Measurements from ENCODE around the gene RTN4RL1.

The RTN4RL1 gene

DNA sequence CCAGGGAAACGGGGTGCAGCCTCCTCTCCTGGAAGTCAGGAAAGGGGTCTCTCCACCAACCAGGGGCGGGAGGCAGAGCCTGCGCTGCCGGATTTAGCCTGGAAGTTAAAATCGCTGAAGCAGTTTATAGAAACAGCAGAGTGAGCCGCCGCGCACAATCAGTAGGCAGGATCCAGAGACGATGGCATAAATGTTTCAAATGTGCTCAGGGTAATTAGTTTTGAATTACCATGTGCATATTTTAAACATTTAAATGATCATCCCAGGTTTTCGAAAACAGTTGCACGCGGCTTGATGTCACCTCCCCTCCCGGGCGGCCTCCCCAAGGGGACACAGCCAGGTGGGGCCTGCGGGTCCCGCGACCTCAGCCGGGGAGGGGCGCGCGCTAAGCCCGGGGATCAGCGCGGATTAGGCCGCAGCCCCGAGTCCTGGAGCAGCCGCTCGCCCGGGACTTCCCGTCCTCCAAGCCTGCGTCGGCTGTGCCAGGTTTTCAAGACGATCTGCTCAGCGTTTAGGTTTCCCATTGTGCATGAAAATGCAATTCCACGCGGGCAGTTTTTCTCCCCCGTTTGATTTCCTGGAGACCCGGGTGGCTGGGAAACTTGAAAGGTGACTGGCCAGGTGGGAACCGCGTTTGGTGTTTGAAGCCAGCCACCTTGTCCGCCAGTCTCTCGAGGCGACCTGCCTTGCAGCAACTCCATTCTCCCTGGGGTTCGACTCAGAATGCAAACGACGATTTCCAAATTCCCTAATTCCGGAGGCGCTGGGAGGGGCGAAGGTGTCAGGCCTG lies 117.0 kb downstream of the RTN4RL1 start:
- Histone ChIP-seq H3K9me3 (ENCODE audit: control insufficient read depth, insufficient read depth, low read length) (no peaks in the 10 kb centered on the region), H3K9ac (ENCODE audit: low read depth, low read length) (no peak overlapping the region), H3K27me3 (ENCODE audit: control insufficient read depth, insufficient read depth, low read length) (peaks cover 94% of the 10 kb centered on the region), H3K27ac (ENCODE audit: low read depth, low read length) (no peak overlapping the region), H3K4me3 (ENCODE audit: low read depth, low read length) (peak overlapping the region; percentile 48; the same call in 1 of the 2 replicates), H3K36me3 (ENCODE audit: control insufficient read depth, insufficient read depth, low read length) (no peaks in the 10 kb centered on the region), H3K4me1 (ENCODE audit: control insufficient read depth, insufficient read depth, low read length) (peaks cover 4% of the 10 kb centered on the region; the same call in 1 of the 2 replicates)

DNA sequence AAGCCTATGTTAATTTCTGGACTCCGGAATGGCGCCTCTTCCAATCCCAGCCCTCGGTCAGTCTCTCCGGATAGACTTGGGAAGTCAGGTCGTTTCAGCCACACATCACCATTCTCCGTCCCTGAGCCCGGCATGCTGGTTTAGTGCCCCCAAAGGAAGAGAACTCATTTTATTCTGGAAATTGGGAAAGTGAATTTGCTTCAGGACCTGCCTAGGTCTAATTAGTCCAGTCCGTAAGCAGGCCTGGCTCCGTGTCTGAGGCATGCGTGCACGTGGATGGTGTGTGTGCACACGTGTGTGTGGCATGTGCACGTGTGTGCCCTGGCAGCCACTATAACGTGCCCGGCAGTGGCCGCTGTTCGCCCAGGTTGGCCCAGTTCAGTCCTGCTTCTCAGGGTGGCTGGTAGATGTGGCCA lies 117.9 kb downstream of the RTN4RL1 start:
- Histone ChIP-seq H3K4me1 (ENCODE audit: control insufficient read depth, insufficient read depth, low read length) (peaks cover 4% of the 10 kb centered on the region; the same call in 1 of the 2 replicates), H3K27me3 (ENCODE audit: control insufficient read depth, insufficient read depth, low read length) (peaks cover 88% of the 10 kb centered on the region), H3K9ac (ENCODE audit: low read depth, low read length) (no peak overlapping the region), H3K36me3 (ENCODE audit: control insufficient read depth, insufficient read depth, low read length) (no peaks in the 10 kb centered on the region), H3K9me3 (ENCODE audit: control insufficient read depth, insufficient read depth, low read length) (no peaks in the 10 kb centered on the region), H3K27ac (ENCODE audit: low read depth, low read length) (no peak overlapping the region), H3K4me3 (ENCODE audit: low read depth, low read length) (no peak overlapping the region)

DNA sequence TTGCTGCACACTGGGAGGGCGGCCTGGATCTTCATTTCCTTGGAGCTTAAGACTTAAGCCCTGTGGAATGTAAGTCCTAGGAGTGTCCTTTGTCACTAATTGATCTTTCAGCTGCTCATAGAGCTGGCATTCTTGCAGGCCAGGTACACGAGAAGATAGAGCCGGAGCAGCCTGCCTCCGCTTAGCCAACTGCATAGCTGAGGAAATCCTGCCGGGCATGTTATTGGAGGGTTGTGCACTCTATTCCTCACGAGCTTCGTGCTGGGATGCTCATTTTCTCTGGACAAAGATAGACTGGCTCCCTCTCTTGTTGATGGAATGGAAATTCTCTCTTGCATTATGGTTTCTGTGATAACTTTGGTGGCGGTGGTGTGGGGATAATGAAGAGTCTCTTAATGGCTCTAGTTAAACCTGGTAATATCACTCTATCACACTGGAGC lies 118.5 kb downstream of the RTN4RL1 start:
- Histone ChIP-seq H3K27ac (ENCODE audit: low read depth, low read length) (no peak overlapping the region), H3K4me3 (ENCODE audit: low read depth, low read length) (no peak overlapping the region), H3K27me3 (ENCODE audit: control insufficient read depth, insufficient read depth, low read length) (peaks cover 85% of the 10 kb centered on the region), H3K4me1 (ENCODE audit: control insufficient read depth, insufficient read depth, low read length) (peaks cover 4% of the 10 kb centered on the region; the same call in 1 of the 2 replicates), H3K36me3 (ENCODE audit: control insufficient read depth, insufficient read depth, low read length) (no peaks in the 10 kb centered on the region), H3K9me3 (ENCODE audit: control insufficient read depth, insufficient read depth, low read length) (no peaks in the 10 kb centered on the region), H3K9ac (ENCODE audit: low read depth, low read length) (no peak overlapping the region)

DNA sequence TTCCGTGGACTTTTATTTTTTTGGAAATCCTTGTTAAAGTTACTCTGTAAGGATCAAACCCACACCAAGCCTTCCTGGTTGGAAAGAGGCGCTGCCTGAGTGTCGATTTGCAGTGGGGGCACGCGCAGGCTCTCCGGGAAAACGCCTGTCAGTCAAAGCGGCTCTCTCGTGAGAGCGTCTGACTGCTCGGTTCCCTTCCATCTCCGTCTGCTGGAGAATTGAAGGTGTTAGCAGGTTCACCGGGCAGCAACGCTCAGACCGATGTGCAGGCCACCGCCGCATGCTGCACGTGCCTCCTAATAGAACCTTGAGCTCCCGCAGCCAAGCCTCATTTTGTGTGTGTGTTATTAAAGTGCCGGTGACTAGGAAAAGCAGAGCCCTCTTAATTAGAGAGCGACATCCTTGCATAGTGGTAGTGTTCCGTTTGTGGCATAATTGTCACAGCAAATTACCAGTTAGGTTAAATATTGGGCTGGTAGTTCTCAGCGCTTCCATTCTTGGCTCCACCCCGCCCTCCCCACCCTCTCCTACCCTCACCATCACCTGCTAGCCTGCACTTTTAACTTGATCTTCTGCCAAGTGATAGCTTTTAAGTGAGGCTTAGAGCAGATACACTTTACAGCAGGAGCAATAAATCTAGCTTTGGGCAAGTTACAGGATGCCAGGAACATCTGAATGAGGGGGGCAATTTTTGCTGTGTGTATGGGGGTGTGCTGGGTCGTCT lies 119.8 kb downstream of the RTN4RL1 start:
- peaks cover 72% of the 10 kb centered on the region for H3K27me3 ChIP-seq (ENCODE audit: control insufficient read depth, insufficient read depth, low read length)
- H3K36me3 ChIP-seq (ENCODE audit: control insufficient read depth, insufficient read depth, low read length), result no peaks in the 10 kb centered on the region
- H3K9ac ChIP-seq (ENCODE audit: low read depth, low read length), result no peak overlapping the region
- no peak overlapping the region for H3K27ac ChIP-seq (ENCODE audit: low read depth, low read length)
- peaks cover 4% of the 10 kb centered on the region; the same call in 1 of the 2 replicates for H3K4me1 ChIP-seq (ENCODE audit: control insufficient read depth, insufficient read depth, low read length)
- no peaks in the 10 kb centered on the region for H3K9me3 ChIP-seq (ENCODE audit: control insufficient read depth, insufficient read depth, low read length)
- no peak overlapping the region for H3K4me3 ChIP-seq (ENCODE audit: low read depth, low read length)

DNA sequence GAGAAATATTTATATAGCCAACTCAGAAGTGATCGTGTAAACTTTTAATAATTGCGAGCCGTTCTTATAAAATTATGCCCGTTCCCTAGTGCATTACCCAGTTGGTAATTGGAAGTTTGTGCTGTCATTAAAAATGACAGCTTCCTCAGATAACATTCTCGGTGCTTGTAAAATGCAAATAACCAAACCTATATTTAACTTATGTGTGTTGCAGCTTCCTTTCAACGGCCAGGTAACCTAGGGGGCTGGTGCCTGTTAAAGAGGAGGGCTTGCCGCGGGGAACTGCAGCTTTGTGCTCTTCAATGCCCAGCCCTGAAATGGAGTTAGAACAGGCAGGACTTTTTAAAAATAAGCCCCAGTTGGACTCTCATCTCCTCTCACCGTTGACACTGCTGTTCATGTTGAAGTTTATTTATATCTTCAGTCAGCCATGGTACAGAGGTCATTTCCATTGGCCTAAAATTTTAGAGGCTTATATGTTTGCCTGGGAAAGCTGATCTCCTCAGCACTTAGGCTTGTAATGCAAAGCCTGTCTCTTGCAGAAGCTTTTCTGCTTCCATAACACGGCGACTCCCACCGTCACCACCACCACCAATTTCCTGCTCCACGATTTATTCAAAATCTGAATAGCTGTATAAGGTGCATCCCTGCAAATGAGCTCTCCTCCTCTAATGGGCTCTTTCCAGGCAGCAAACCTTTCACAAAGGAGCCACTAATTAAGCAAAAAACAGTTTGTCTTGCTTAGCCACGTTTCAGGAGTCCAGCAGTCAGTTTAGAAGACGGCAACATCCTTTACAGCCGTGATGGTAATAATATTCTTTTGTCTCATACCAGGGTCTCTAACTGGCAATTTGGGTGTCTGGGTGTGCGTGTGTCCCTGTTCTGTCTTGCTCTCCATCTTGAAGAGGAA lies 120.6 kb downstream of the RTN4RL1 start:
- Histone ChIP-seq H3K27ac (ENCODE audit: low read depth, low read length) (no peak overlapping the region), H3K9ac (ENCODE audit: low read depth, low read length) (no peak overlapping the region), H3K4me1 (ENCODE audit: control insufficient read depth, insufficient read depth, low read length) (peaks cover 4% of the 10 kb centered on the region; the same call in 1 of the 2 replicates), H3K27me3 (ENCODE audit: control insufficient read depth, insufficient read depth, low read length) (peaks cover 64% of the 10 kb centered on the region), H3K36me3 (ENCODE audit: control insufficient read depth, insufficient read depth, low read length) (no peaks in the 10 kb centered on the region), H3K9me3 (ENCODE audit: control insufficient read depth, insufficient read depth, low read length) (no peaks in the 10 kb centered on the region), H3K4me3 (ENCODE audit: low read depth, low read length) (no peak overlapping the region)

DNA sequence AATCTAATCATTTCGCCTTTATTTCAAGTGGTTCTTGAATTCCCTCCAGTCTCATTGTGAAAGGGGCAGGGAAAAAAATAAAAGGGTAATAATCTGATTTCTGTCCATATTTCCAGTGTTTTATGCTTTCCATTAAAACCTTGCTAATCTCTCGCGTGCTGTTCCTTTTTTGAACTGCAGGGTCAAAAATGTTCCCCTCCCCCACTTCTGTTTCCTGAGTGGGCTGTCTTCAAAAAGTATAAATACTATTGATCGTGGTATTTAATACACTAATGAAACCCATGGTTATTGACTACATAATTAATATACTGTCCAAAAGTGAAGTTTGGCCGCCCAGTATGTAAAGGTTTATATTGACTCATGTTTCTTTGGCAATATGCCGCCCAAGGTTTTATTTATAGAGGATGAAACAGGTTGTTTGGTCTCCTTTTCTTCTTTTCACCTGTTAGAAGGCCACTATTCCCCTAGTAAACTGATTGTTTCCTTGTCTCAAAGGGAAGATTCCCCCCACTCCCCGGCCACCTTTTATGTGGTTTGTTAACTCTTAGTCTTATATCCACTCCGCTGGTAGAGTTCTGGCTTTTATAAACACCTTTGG lies 125.6 kb downstream of the RTN4RL1 start:
- peaks cover 42% of the 10 kb centered on the region for H3K36me3 ChIP-seq (ENCODE audit: control insufficient read depth, insufficient read depth, low read length)
- H3K4me3 ChIP-seq (ENCODE audit: low read depth, low read length), result no peak overlapping the region
- H3K27ac ChIP-seq (ENCODE audit: low read depth, low read length), result no peak overlapping the region
- H3K9me3 ChIP-seq (ENCODE audit: control insufficient read depth, insufficient read depth, low read length), result no peaks in the 10 kb centered on the region
- H3K4me1 ChIP-seq (ENCODE audit: control insufficient read depth, insufficient read depth, low read length), result no peaks in the 10 kb centered on the region
- no peak overlapping the region for H3K9ac ChIP-seq (ENCODE audit: low read depth, low read length)
- peaks cover 14% of the 10 kb centered on the region for H3K27me3 ChIP-seq (ENCODE audit: control insufficient read depth, insufficient read depth, low read length)

DNA sequence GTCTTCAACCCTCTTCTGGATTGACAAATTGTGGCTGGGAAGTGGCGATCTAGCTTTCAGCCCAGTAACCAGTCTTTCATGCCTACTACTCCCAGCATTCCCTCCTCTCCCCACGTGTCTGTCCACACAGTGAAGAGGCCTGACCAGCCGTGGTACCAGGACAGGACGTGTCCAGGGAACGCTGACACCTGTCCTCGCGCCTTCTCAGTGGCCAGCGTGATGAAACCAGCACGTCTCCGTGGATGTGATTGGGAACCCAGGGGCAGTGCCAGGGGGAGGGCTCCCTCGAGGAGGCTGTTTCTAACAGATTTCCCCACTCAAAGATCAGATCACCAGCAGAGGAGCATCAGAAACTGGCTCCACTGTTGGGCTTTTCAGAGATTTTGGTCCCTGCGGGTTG lies 126.3 kb downstream of the RTN4RL1 start:
- H3K27me3 ChIP-seq (ENCODE audit: control insufficient read depth, insufficient read depth, low read length), result peaks cover 8% of the 10 kb centered on the region
- H3K27ac ChIP-seq (ENCODE audit: low read depth, low read length), result no peak overlapping the region
- H3K4me3 ChIP-seq (ENCODE audit: low read depth, low read length), result no peak overlapping the region
- H3K36me3 ChIP-seq (ENCODE audit: control insufficient read depth, insufficient read depth, low read length), result peaks cover 48% of the 10 kb centered on the region
- H3K4me1 ChIP-seq (ENCODE audit: control insufficient read depth, insufficient read depth, low read length), result no peaks in the 10 kb centered on the region
- H3K9me3 ChIP-seq (ENCODE audit: control insufficient read depth, insufficient read depth, low read length), result no peaks in the 10 kb centered on the region
- H3K9ac ChIP-seq (ENCODE audit: low read depth, low read length), result no peak overlapping the region

DNA sequence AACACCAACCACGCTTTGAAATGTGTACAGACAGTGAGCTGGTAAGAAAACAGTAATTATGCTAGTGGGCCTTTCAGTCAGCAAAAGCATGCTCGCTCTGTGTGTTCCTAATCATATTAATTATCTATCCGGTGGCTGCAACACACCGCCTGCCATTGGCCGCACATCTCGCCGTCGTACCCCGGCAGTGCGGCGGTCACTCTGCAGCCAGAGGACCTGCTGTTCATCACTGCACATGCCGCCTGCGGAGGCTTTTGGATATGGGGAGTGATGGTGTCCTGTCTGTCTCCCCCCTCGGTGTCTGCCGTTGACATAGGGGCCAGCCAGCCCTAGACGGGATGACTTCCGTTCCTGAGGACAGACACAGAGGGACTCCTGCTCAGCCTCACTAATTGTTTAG lies 126.8 kb downstream of the RTN4RL1 start:
- Histone ChIP-seq H3K9me3 (ENCODE audit: control insufficient read depth, insufficient read depth, low read length) (no peaks in the 10 kb centered on the region), H3K36me3 (ENCODE audit: control insufficient read depth, insufficient read depth, low read length) (peaks cover 53% of the 10 kb centered on the region), H3K9ac (ENCODE audit: low read depth, low read length) (no peak overlapping the region), H3K4me3 (ENCODE audit: low read depth, low read length) (no peak overlapping the region), H3K27ac (ENCODE audit: low read depth, low read length) (no peak overlapping the region), H3K4me1 (ENCODE audit: control insufficient read depth, insufficient read depth, low read length) (no peaks in the 10 kb centered on the region), H3K27me3 (ENCODE audit: control insufficient read depth, insufficient read depth, low read length) (peaks cover 5% of the 10 kb centered on the region)

DNA sequence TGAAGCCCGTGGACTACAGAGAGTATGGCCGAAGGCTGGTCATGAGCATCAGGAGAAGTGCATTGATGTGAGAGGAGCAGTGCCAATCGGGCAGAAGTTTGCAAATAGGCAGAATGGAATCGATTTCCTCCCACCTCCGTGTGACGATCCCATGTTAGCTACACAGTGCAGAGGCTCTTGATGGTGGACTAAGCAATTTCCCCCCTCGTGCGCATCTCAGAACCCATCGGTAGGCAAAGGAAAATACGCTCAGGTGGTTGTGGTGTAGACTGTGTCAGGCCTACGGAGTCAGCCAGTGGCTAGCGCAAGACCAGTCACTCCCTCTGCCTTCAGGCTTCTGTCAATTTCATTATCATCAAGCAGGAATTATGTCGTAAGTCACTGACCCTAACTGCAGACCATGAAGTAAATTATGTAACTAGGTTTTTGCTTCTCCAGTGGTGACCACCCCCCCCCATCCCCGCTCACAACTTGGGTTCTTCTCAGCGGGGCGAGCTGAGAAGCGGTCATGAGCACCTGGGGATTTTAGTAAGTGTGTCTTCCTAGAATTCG lies 128.0 kb downstream of the RTN4RL1 start:
- Histone ChIP-seq H3K4me3 (ENCODE audit: low read depth, low read length) (no peak overlapping the region), H3K36me3 (ENCODE audit: control insufficient read depth, insufficient read depth, low read length) (peaks cover 65% of the 10 kb centered on the region), H3K27me3 (ENCODE audit: control insufficient read depth, insufficient read depth, low read length) (peaks cover 2% of the 10 kb centered on the region; the same call in 1 of the 2 replicates), H3K27ac (ENCODE audit: low read depth, low read length) (no peak overlapping the region), H3K4me1 (ENCODE audit: control insufficient read depth, insufficient read depth, low read length) (no peaks in the 10 kb centered on the region), H3K9me3 (ENCODE audit: control insufficient read depth, insufficient read depth, low read length) (no peaks in the 10 kb centered on the region), H3K9ac (ENCODE audit: low read depth, low read length) (no peak overlapping the region)
